Muscle layer of duodenum (tissue), 2 donors: ENCODE results near the gene AKNA.
A peak's percentile ranks its signal among the peaks of the same experiment; 100 is the strongest.

Experiments used
- H3K27ac ChIP-seq: one replicate; pipeline ENCODE4 v1.7.0; 2013; ENCODE audit warnings: mild to moderate bottlenecking, low read length
- H3K27me3 ChIP-seq: one replicate; pipeline ENCODE4 v1.7.0; 2013; ENCODE audit warnings: low read depth, mild to moderate bottlenecking, control low read depth, low read length
- H3K36me3 ChIP-seq, 2 donors: one replicate each; pipeline ENCODE4 v1.7.0; 2013; ENCODE audit warnings: low read length in 2 of 2, control low read depth in 1 of 2, mild to moderate bottlenecking in 1 of 2; ENCODE audit not compliant: insufficient read depth in 2 of 2, control insufficient read depth in 1 of 2
- H3K4me1 ChIP-seq, 2 donors: one replicate each; pipeline ENCODE4 v1.7.0; 2013; ENCODE audit warnings: low read length in 2 of 2, mild to moderate bottlenecking in 2 of 2, control low read depth in 1 of 2, moderate library complexity in 1 of 2; ENCODE audit not compliant: insufficient read depth in 2 of 2, control insufficient read depth in 1 of 2
- H3K4me3 ChIP-seq, 2 donors: one replicate each; pipeline ENCODE4 v1.7.0; 2013; ENCODE audit warnings: low read length in 2 of 2, low read depth in 1 of 2, mild to moderate bottlenecking in 1 of 2
- H3K9me3 ChIP-seq, 2 donors: one replicate each; pipeline ENCODE4 v1.7.0; 2013; ENCODE audit warnings: low read length in 2 of 2, control low read depth in 1 of 2, mild to moderate bottlenecking in 1 of 2; ENCODE audit not compliant: control insufficient read depth in 1 of 2
- donor health status: healthy.

AKNA gene

DNA sequence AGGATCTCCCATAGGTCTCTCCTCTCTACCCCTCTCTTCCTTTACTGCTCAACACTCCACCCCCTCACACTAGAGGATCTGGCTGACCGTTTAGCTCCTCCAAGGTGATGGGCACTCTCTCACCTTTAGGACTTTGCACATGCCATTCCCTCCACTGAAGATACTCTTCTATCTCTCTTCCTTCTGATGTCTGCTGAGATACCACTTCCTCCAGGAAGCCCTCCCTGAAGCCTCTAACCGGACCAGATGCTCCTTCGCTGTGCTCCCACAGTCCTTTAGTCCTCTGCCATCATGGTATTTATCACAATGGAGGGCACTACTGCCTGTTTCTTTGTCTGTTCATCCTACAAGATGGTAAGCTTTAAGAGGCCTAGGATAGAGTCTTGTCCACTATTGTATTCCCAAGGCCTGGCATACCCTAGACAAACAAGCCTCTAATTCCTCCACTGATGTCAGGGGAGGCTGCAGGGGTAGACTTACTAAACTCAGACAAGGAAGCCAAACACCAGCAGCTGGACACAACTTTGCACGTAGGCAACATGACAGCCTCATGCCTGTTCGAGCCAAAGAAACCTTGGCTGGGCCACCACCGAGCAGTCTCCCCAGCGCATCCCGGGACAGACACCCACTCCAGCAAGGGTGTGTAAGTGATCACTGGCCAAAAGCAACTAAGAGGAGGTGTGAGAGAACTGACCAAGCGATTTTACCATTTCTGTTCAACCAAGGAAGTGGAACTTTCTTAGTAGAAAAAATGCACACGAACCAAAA lies 37.9 kb downstream of the AKNA start:
- Histone ChIP-seq H3K36me3 (peaks cover 60 to 67% of the 10 kb centered on the region in 2 donors), H3K27ac (peak overlapping the region; percentile 4)

DNA sequence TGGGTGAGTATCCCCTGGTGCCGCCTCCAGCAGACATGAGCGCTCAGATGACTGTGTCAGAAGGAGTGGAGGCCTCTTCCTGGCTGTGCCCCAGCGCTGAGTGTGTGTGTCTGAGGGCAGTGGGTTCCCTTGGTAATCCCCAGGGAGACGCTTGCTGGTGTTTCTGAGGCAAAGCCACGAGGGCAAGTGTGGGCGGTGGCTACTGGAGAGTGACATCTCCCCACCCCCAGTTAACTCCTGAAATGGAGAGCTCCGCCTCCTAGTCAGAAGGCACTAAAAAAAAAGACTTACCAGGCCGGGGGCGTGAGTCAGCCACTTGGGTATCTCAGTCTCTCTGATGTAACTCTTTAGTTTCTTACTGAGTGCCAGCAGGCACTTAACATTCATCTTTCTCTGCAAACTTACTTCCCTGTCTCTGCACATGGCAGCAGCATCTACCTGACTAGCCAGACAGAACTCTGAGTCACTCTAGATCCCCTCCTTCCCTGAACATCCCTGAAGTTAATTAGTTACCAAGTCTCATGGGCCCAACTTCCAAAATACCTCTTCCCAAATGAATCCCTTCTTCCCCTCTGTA lies 38.8 kb downstream of the AKNA start:
- no peak overlapping the region for H3K4me3 ChIP-seq
- H3K27ac ChIP-seq = peak overlapping the region; percentile 4
- H3K9me3 ChIP-seq = no peaks in the 10 kb centered on the region
- peaks cover 0 to 19% of the 10 kb centered on the region in 2 donors for H3K4me1 ChIP-seq
- no peaks in the 10 kb centered on the region for H3K27me3 ChIP-seq
- H3K36me3 ChIP-seq = peaks cover 62 to 75% of the 10 kb centered on the region in 2 donors

More for the DNA sequence above, 37.9 kb downstream of the AKNA start:
- H3K9me3 ChIP-seq = no peaks in the 10 kb centered on the region
- H3K27me3 ChIP-seq = no peaks in the 10 kb centered on the region
- H3K4me1 ChIP-seq = peaks cover 0 to 19% of the 10 kb centered on the region in 2 donors
- H3K4me3 ChIP-seq = no peak overlapping the region

DNA sequence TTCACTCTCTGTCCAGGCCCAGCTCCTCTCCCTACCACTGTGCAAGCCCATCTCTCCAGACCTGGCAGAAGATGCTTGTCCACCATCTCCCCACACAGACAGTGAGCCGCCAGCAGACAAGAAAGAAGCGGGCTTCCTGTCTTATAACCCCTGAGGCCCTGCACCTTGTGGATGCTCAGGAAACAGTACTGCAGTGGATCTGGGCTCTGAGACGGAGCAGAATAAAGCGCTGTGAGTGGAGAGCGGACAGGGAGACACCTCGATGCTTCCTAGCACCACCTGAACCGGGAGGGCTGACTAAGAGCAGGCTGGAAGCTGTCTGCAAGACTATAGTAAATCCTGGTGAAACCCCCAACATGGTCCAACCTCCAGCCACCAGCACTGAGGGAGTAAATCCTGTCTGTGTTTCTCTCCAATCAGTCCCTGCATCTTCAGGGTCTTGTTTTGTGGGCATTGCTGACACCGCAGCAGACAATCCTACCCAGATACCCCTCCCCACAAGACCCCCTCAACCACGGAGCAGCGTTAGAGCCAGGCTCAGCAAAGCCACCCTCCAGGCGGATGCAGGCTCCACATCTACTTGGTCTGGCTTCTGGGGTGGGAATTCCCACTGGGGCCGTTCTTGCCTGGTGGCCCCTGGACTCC lies 39.4 kb downstream of the AKNA start:
- Histone ChIP-seq H3K9me3 (no peaks in the 10 kb centered on the region), H3K36me3 (peaks cover 64 to 81% of the 10 kb centered on the region in 2 donors), H3K4me1 (peaks cover 0 to 22% of the 10 kb centered on the region in 2 donors), H3K4me3 (no peak overlapping the region), H3K27me3 (no peaks in the 10 kb centered on the region), H3K27ac (no peak overlapping the region)

DNA sequence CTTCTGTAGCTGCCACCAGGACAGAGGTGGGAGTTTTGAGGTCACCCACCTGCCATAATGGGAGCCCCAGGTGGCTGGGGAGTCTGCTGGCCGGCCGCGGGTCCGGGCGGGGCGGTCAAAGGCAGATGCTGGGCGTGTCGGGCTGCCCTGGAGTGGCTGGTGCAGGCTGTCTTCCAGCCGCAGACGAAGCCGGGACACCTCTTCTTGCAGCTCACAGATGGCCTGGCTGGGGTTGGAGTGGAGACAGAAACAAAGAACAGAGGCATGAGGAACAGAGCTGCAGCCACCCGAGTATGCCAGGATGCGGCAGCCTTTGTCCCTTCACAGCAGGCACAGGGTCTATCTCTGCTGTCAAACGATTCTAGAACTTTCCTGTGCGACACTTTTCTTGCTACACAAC lies 40.1 kb downstream of the AKNA start:
- Histone ChIP-seq H3K27me3 (no peaks in the 10 kb centered on the region), H3K36me3 (peaks cover 71 to 88% of the 10 kb centered on the region in 2 donors), H3K27ac (no peak overlapping the region), H3K9me3 (no peaks in the 10 kb centered on the region), H3K4me1 (peaks cover 0 to 24% of the 10 kb centered on the region in 2 donors), H3K4me3 (no peak overlapping the region)

DNA sequence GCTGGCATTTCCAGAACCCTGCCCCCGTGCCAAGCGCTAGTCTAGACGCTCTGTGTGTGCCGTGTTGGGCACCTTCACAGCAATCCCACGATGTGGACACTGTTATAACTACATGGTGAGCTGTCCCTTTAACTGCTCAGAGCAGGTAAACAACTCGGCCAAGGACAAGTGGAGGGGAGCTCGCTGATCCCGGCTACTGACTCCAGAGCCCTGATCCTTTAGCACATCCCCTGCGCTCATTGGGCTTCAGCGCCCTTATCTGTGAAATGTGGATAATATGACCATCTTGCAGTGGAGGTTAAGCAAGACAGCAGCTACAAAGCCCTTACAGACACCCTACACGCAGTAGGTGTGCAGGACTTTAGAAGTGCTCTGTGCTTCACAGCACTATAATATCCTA lies 41.6 kb downstream of the AKNA start:
- H3K27me3 ChIP-seq = no peaks in the 10 kb centered on the region
- H3K9me3 ChIP-seq = no peaks in the 10 kb centered on the region
- H3K4me3 ChIP-seq = no peak overlapping the region
- H3K36me3 ChIP-seq = peaks cover 81 to 89% of the 10 kb centered on the region in 2 donors
- no peak overlapping the region for H3K27ac ChIP-seq
- H3K4me1 ChIP-seq = peaks cover 0 to 24% of the 10 kb centered on the region in 2 donors

DNA sequence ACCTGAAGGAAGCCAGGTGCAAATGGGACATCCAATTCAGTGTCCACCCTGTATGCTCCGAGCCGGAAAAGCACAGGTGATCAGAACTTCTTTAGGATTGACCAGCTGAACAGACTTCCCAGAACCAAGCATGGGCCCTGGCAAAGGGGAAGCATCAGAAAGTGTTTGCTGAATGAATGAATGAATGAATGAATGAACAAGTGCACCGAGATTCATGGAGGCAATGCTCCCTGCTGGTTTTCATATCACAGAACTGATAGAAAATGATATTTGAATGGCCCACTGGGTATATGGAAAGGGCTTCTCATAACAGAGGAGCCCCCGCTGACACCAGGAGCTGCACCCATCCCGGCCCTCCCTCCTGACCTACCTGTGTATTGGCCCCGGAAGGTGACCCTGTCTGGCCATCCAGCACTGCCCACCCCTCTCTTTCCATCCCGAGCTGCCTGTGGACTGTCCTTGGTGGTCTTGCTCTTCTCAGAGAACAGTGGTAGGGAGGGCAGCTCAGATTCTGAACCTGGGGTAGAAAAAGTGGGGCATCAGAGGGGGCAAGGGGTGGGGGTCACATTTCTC lies 42.2 kb downstream of the AKNA start:
- no peaks in the 10 kb centered on the region for H3K27me3 ChIP-seq
- H3K4me1 ChIP-seq = peaks cover 0 to 24% of the 10 kb centered on the region in 2 donors
- H3K36me3 ChIP-seq = peaks cover 81 to 92% of the 10 kb centered on the region in 2 donors
- no peak overlapping the region for H3K4me3 ChIP-seq
- no peak overlapping the region for H3K27ac ChIP-seq
- H3K9me3 ChIP-seq = no peaks in the 10 kb centered on the region

DNA sequence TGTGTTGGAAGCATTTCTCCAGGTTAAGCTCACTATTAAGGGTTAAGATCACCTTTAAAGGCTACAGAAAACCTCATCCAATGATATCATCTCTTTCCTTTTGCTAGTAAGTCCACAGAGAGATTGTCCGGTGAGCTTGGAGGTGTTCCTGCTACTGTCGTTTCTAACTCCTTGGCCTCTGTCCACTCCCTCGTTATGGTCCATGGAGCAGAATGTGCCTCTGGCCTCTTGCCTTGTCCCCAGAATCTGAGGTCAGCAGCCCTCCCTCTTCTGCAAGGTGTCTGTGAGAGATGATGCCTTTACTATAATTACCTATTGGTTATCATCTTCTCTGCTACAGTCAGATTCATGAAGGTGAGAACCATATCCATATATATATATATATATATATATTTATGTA lies 43.1 kb downstream of the AKNA start:
- Histone ChIP-seq H3K4me3 (no peak overlapping the region), H3K9me3 (no peaks in the 10 kb centered on the region), H3K27ac (no peak overlapping the region), H3K4me1 (peaks cover 0 to 22% of the 10 kb centered on the region in 2 donors), H3K27me3 (no peaks in the 10 kb centered on the region), H3K36me3 (peaks cover 79 to 92% of the 10 kb centered on the region in 2 donors)

DNA sequence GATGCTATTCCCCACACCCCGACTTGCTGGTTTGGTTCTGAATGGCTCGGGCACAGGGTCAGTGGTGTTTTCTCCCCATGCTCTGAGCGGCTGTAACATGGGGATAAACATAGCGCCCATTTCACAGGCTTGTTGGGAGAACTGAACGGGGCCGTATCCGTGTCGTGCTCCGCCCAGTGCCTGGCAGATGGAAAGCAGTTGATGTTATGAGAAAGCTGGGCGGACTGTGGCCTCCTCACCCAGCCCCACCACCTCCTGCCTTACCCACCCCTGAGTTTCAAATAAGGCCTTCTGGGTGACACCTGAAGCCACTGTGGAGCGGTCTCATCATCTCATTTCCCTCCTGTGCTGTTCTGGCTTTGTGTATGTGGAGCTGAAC lies 43.6 kb downstream of the AKNA start:
- Histone ChIP-seq H3K4me3 (no peak overlapping the region), H3K9me3 (no peaks in the 10 kb centered on the region), H3K36me3 (peaks cover 78 to 92% of the 10 kb centered on the region in 2 donors), H3K4me1 (peaks cover 0 to 16% of the 10 kb centered on the region in 2 donors), H3K27me3 (no peaks in the 10 kb centered on the region), H3K27ac (no peak overlapping the region)

DNA sequence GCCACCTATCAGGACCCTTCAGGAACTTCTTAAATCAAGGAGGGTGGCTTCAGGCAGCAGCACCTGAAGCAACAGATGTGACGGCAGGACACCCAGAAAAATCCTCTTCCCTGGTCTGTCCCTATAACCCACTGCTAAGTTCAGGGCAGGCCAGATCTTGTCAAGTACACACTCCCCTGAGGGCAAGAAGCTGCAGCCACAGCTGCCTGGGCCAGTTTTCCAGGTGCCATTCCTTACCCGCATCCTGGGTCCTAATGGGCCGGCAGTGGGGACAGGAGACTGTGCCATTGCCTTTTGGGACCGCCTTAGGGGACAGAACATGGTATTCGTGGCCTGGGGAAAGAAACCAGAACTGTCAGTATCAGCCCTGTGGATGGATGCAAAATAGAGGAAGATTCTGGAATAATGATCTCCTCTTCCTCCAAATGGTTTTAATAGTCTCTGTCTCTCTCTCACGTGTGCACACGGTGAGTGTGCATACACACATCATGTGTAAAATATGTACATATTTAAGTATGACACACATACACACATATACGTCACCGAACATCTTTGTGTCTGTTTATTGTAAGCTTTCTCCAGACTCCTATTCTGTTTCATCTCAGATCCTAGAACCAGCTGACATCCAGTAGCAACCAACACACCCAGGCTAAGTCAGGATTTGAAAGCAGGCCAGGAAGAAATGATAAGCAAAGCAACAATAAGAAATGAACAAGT lies 44.2 kb downstream of the AKNA start:
- peak overlapping the region; percentile 8 for H3K27ac ChIP-seq
- no peak overlapping the region for H3K4me3 ChIP-seq

DNA sequence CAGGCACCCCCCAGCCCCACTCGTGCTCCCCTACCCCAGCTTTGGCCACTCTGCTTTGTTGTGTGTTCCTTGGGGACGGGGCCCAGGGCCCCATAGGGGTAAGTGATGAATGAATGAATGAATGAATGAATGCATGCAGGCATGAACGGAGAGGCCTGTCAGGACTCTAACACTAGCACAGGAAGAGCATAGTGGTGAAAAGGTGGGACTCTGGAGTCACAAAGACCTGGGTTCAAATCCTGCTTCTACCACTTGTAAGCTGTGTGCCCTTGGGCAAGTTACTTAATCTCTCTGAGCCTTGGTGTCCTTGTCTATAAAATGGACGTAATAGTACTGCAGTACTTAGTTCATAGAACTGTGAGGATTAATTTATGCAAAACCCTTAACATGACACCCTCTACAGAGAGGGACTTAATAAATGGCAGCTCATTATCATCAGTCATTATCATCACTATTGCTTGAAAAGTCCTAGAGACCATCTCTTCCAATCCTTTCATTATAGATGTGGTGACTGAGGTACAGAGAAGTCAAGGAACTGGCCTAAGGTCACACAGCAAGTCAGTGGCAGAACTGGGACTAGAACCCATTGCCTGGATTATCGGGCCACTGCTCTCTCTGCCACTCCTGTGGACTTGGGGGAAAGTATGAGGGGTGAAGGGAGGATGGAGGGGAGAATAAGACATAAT lies 44.9 kb downstream of the AKNA start:
- H3K9me3 ChIP-seq = no peaks in the 10 kb centered on the region
- no peaks in the 10 kb centered on the region for H3K27me3 ChIP-seq
- H3K4me3 ChIP-seq = no peak overlapping the region
- no peak overlapping the region for H3K27ac ChIP-seq
- H3K4me1 ChIP-seq = peaks cover 0 to 5% of the 10 kb centered on the region in 2 donors
- H3K36me3 ChIP-seq = peaks cover 79 to 92% of the 10 kb centered on the region in 2 donors

More for the DNA sequence above, 44.2 kb downstream of the AKNA start:
- Histone ChIP-seq H3K9me3 (no peaks in the 10 kb centered on the region), H3K36me3 (peaks cover 78 to 92% of the 10 kb centered on the region in 2 donors), H3K4me1 (peaks cover 0 to 11% of the 10 kb centered on the region in 2 donors), H3K27me3 (no peaks in the 10 kb centered on the region)
